Right lobe of liver (tissue), 4 donors: ENCODE measurements around the gene ENPP6.

Experiments
- CTCF ChIP-seq, 4 donors: fragments of 200-600 bp in 3 of 4; fragments of 450-650 bp in 1 of 4; IDR thresholded peaks; one replicate each; pipeline versions ENCODE4 v1.5.1 to v1.8.0; 2016 to 2022; ENCODE audit warnings: antibody characterized with exemption in 4 of 4, mild to moderate bottlenecking in 2 of 4
- POLR2A ChIP-seq: fragments of 450-650 bp; IDR thresholded peaks from one replicate; pipeline ENCODE4 v1.6.1; 2017; ENCODE audit warnings: antibody characterized with exemption, mild to moderate bottlenecking
- donor health status: DM: no; HTN: no; CAD: no.
- donor health status: DM: no; HTN: no; CAD: no.
- donor health status: DM: no; HTN: yes; CAD: no.

GRCh38 chr4:184177271-184177670 lies 40.4 kb downstream of the ENPP6 start:
- no peak for TF ChIP-seq CTCF (IDR thresholded peaks at IDR 0.05)
- no peak for TF ChIP-seq POLR2A
